HG03045 (cell line): ENCODE results near the gene SLC37A4.
A peak's percentile ranks its signal among the peaks of the same experiment; 100 is the strongest.
"Not testable (repeated sequence)": the region's sequence is repeated elsewhere in the genome, so short reads cannot be mapped to it uniquely, and the experiment has no call there.

Experiments used
- ATAC-seq: cut with Tn5 transposase; IDR thresholded peaks from one replicate; pipeline ENCODE4 v1.9.1; 2021; ENCODE audit warnings: mild to moderate bottlenecking, moderate library complexity; ENCODE audit not compliant: unreplicated experiment

Gene SLC37A4

GRCh38 chr11:119042927-119043326 is 12.2 kb upstream of the SLC37A4 start:
- no peak for ATAC-seq

- no peak for ATAC-seq
These were observed 11.3 kb upstream of the SLC37A4 start for GRCh38 chr11:119041821-119042514.

GRCh38 chr11:119039471-119039870 is 8.8 kb upstream of the SLC37A4 start:
- ATAC-seq, result not testable (repeated sequence)

- no peak for ATAC-seq
These were observed 8.2 kb upstream of the SLC37A4 start for GRCh38 chr11:119038884-119039283.

- ATAC-seq, result no peak
These were observed 4.1 kb upstream of the SLC37A4 start for GRCh38 chr11:119034813-119035212.

GRCh38 chr11:119033421-119033820 is 2.7 kb upstream of the SLC37A4 start:
- not testable (repeated sequence) for ATAC-seq

GRCh38 chr11:119031912-119032280 is 1.2 kb upstream of the SLC37A4 start:
- no peak for ATAC-seq

- ATAC-seq, result peak; percentile 6
These were observed 698 bp downstream of the SLC37A4 start for GRCh38 chr11:119030029-119030328.

- ATAC-seq, result peak; percentile 0
These were observed 1.2 kb downstream of the SLC37A4 start for GRCh38 chr11:119029340-119030028.

GRCh38 chr11:119029069-119029339 is 1.7 kb downstream of the SLC37A4 start:
- no peak for ATAC-seq

GRCh38 chr11:119028346-119029068 is 2.2 kb downstream of the SLC37A4 start:
- ATAC-seq, result no peak

GRCh38 chr11:119027561-119028345 is 2.9 kb downstream of the SLC37A4 start:
- no peak for ATAC-seq

- no peak for ATAC-seq
These were observed 3.7 kb downstream of the SLC37A4 start for GRCh38 chr11:119026970-119027369.

GRCh38 chr11:119025978-119026766 is 4.5 kb downstream of the SLC37A4 start:
- ATAC-seq, result no peak

- ATAC-seq, result no peak
These were observed 5.1 kb downstream of the SLC37A4 start for GRCh38 chr11:119025541-119025940.

GRCh38 chr11:119025099-119025473 is 5.6 kb downstream of the SLC37A4 start:
- no peak for ATAC-seq

- no peak for ATAC-seq
These were observed 6.1 kb downstream of the SLC37A4 start for GRCh38 chr11:119024430-119025098.

- no peak for ATAC-seq
These were observed 6.9 kb downstream of the SLC37A4 start for GRCh38 chr11:119023741-119024140.

GRCh38 chr11:119021631-119022030 is 9.0 kb downstream of the SLC37A4 start:
- ATAC-seq, result no peak

GRCh38 chr11:119019996-119020395 is 10.7 kb downstream of the SLC37A4 start:
- no peak for ATAC-seq
